HK-2 (cell line): ENCODE measurements around the gene NPAS1.

Experiments used
- DNase-seq: peaks from one replicate; pipeline ENCODE4 v3.0.0-alpha.2; 2018; ENCODE audit not compliant: unreplicated experiment

Gene NPAS1

GRCh38 chr19:47020132-47020805, 632 bp downstream of the NPAS1 start:
- DNase-seq = no peak

- DNase-seq = peak; percentile 25
Observed at GRCh38 chr19:47020992-47021496, 1.4 kb downstream of the NPAS1 start.

- no peak for DNase-seq
Observed at GRCh38 chr19:47021536-47022139, 2.0 kb downstream of the NPAS1 start.

- DNase-seq = no peak
Observed at GRCh38 chr19:47022140-47022536, 2.5 kb downstream of the NPAS1 start.

GRCh38 chr19:47022541-47023447, 3.2 kb downstream of the NPAS1 start:
- DNase-seq = no peak

GRCh38 chr19:47023448-47023794, 3.8 kb downstream of the NPAS1 start:
- DNase-seq = no peak

GRCh38 chr19:47024502-47024901, 4.9 kb downstream of the NPAS1 start:
- no peak for DNase-seq

GRCh38 chr19:47026156-47026555, 6.5 kb downstream of the NPAS1 start:
- DNase-seq = no peak

- no peak for DNase-seq
Observed at GRCh38 chr19:47026889-47027288, 7.3 kb downstream of the NPAS1 start.

- DNase-seq = no peak
Observed at GRCh38 chr19:47027586-47028088, 8.0 kb downstream of the NPAS1 start.

GRCh38 chr19:47028195-47028601, 8.6 kb downstream of the NPAS1 start:
- no peak for DNase-seq

- peak; percentile 52 for DNase-seq
Observed at GRCh38 chr19:47032171-47032811, 12.7 kb downstream of the NPAS1 start.

GRCh38 chr19:47035127-47036096, 15.8 kb downstream of the NPAS1 start:
- peak; percentile 98 for DNase-seq

- no peak for DNase-seq
Observed at GRCh38 chr19:47036097-47036651, 16.5 kb downstream of the NPAS1 start.

- DNase-seq = no peak
Observed at GRCh38 chr19:47037766-47038165, 18.1 kb downstream of the NPAS1 start.

GRCh38 chr19:47039239-47039874, 19.7 kb downstream of the NPAS1 start:
- DNase-seq = no peak

- DNase-seq = no peak
Observed at GRCh38 chr19:47040869-47041268, 21.2 kb downstream of the NPAS1 start.

GRCh38 chr19:47044946-47045866, 25.6 kb downstream of the NPAS1 start:
- DNase-seq = no peak
